ENCODE results near the gene CNTNAP1. TPM values are rescaled to one million over a fixed set of nuclear protein-coding genes. Genes with fewer than 3 reads are reported as not detected.

CNTNAP1 gene
- total and polyA plus RNA-seq, 9 of the 15 experiments (the other 6 are each of a cell fraction or from before 2014, with no cell fraction given), result 0.10 to 1.8 (median 0.62) TPM

DNA sequence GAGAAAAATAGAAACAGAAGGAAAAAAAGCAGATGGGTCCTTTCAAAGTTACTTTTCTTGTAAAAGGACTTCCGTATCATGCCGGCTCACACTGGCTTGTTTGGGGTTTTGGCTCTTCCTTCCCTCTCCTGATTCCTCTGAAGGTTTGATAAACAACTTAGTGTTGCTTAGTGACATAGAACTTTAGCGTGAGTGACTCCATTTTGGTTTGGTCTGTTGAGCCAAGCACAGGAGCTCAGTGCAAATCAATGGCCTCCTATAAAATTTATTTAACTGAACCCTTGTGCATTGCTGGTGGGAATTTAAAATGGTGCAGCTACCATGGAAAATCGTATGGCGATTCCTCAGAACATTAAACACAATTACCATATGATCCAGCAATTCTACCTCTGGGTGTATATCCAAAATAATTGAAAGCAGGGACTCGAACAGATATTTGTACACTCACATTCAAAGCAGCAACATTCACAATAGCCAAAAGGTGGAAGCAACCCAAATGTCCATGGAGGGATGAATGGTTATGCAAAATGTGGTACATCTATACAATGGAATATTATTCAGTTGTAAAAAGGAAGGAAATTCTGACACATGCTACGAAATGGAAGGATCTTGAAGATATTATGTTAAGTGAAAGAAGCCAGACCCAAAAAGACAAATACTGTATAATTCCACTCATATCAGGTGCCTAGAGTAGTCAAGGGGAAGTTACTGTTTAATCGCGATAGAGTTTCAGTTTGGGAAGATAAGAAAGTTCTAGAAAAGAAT is 24.3 kb upstream of the CNTNAP1 start (continued):
- TF ChIP-seq ZNF347 (CRISPR knock-in tag; IDR thresholded peaks at IDR 0.05; ENCODE audit: low read depth), result no peak
- TF ChIP-seq ZBTB17 (CRISPR knock-in tag; IDR thresholded peaks at IDR 0.05), result no peak
- no peak for TF ChIP-seq GTF2E2 (tag; IDR thresholded peaks at IDR 0.05)
- no peak for TF ChIP-seq HNRNPLL (IDR thresholded peaks at IDR 0.05; ENCODE audit: low read depth, low read length, poor library complexity, severe bottlenecking)
- TF ChIP-seq ZNF41 (CRISPR knock-in tag; conservative IDR thresholded peaks at IDR 0.05), result 0 out of 2 replicates have a peak, but pooled peaks have one; percentile 27
- TF ChIP-seq, protein P1, sequence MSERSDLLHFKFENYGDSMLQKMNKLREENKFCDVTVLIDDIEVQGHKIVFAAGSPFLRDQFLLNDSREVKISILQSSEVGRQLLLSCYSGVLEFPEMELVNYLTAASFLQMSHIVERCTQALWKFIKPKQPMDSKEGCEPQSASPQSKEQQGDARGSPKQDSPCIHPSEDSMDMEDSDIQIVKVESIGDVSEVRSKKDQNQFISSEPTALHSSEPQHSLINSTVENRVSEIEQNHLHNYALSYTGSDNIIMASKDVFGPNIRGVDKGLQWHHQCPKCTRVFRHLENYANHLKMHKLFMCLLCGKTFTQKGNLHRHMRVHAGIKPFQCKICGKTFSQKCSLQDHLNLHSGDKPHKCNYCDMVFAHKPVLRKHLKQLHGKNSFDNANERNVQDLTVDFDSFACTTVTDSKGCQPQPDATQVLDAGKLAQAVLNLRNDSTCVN (CRISPR knock-in tag; IDR thresholded peaks at IDR 0.05), result no peak
- TF ChIP-seq ZNF140 (CRISPR knock-in tag; IDR thresholded peaks at IDR 0.05), result no peak
- TF ChIP-seq PHF8 (IDR thresholded peaks at IDR 0.05; ENCODE audit: borderline replicate concordance, low read length), result no peak
- no peak for TF ChIP-seq HMGN3 (IDR thresholded peaks at IDR 0.05; ENCODE audit: borderline replicate concordance, extremely low read depth, insufficient read length, low read depth, low read length)
- TF ChIP-seq MXI1 (IDR thresholded peaks at IDR 0.05; ENCODE audit: low read depth, low read length), result no peak
- no peak for TF ChIP-seq ZFP1 (CRISPR knock-in tag; IDR thresholded peaks at IDR 0.05)
- TF ChIP-seq CBX3 (IDR thresholded peaks at IDR 0.05; ENCODE audit: borderline replicate concordance in 1 of 2, low read length in 2 of 2), result peak in 1 of 2 experiments; percentile 38; a peak in 1 of 3 replicates
- no peak for TF ChIP-seq NFE2 (IDR thresholded peaks at IDR 0.05; ENCODE audit: low read depth)
- TF ChIP-seq PRMT5 (CRISPR knock-in tag; IDR thresholded peaks at IDR 0.05), result no peak
- no peak for TF ChIP-seq ZNF175 (CRISPR knock-in tag; IDR thresholded peaks at IDR 0.05; ENCODE audit: low read depth)
- 0 out of 2 replicates have a peak, but pooled peaks have one; percentile 60 for TF ChIP-seq HDAC8 (tag; IDR thresholded peaks at IDR 0.05)
- no peak for TF ChIP-seq MECOM (CRISPR knock-in tag; IDR thresholded peaks at IDR 0.05)
- TF ChIP-seq TRIM24 (IDR thresholded peaks at IDR 0.05), result no peak
- peak; percentile 48; the same call in 1 of the 2 replicates for TF ChIP-seq KLF6 (CRISPR knock-in tag; IDR thresholded peaks at IDR 0.05; ENCODE audit: borderline replicate concordance)
- TF ChIP-seq SMARCB1 (IDR thresholded peaks at IDR 0.05; ENCODE audit: insufficient read length, low read depth), result no peak
- TF ChIP-seq PHTF2 (CRISPR knock-in tag; IDR thresholded peaks at IDR 0.05), result no peak
- TF ChIP-seq MAFK (IDR thresholded peaks at IDR 0.05; ENCODE audit: low read length), result no peak
- no peak for TF ChIP-seq MYBL2 (IDR thresholded peaks at IDR 0.05; ENCODE audit: low read depth)
- TF ChIP-seq MYBL2 (CRISPR knock-in tag; IDR thresholded peaks at IDR 0.05; ENCODE audit: borderline replicate concordance), result no peak
- TF ChIP-seq ZNF707 (CRISPR knock-in tag; conservative IDR thresholded peaks at IDR 0.05), result no peak
- TF ChIP-seq DDX20 (tag; IDR thresholded peaks at IDR 0.05; ENCODE audit: low read depth), result peak; percentile 81
- no peak for TF ChIP-seq ZNF12 (CRISPR knock-in tag; IDR thresholded peaks at IDR 0.05)
- no peak for TF ChIP-seq ZNF507 (tag; conservative IDR thresholded peaks at IDR 0.05)
- no peak for TF ChIP-seq SAFB2 (IDR thresholded peaks at IDR 0.05; ENCODE audit: borderline replicate concordance, low read depth, low read length, severe bottlenecking)
- no peak for TF ChIP-seq ZNF316 (IDR thresholded peaks at IDR 0.05)
- peak; percentile 75 for TF ChIP-seq PTTG1 (tag; IDR thresholded peaks at IDR 0.05; ENCODE audit: low read depth)

All from K562 (cell line).